GM18861 (cell line): ENCODE results near the gene DSTYK.
"Not testable (repeated sequence)": the region's sequence is repeated elsewhere in the genome, so short reads cannot be mapped to it uniquely, and the experiment has no call there.

Experiments used
- ATAC-seq: cut with Tn5 transposase; IDR thresholded peaks from one replicate; pipeline ENCODE4 v1.9.1; 2021; ENCODE audit not compliant: unreplicated experiment

DSTYK gene

GRCh38 chr1:205217418-205217817 is 5.9 kb upstream of the DSTYK start:
- no peak for ATAC-seq

- ATAC-seq, result no peak
Observed at GRCh38 chr1:205216588-205216987, 5.1 kb upstream of the DSTYK start.

- no peak for ATAC-seq
Observed at GRCh38 chr1:205214756-205215155, 3.3 kb upstream of the DSTYK start.

- ATAC-seq, result peak; percentile 24
Observed at GRCh38 chr1:205211839-205212536, 486 bp upstream of the DSTYK start.

GRCh38 chr1:205210756-205211168 is 740 bp downstream of the DSTYK start:
- no peak for ATAC-seq

- no peak for ATAC-seq
Observed at GRCh38 chr1:205208811-205209210, 2.7 kb downstream of the DSTYK start.

GRCh38 chr1:205205055-205205454 is 6.4 kb downstream of the DSTYK start:
- no peak for ATAC-seq

- ATAC-seq, result no peak
Observed at GRCh38 chr1:205204552-205204951, 7.0 kb downstream of the DSTYK start.

GRCh38 chr1:205199931-205200299 is 11.6 kb downstream of the DSTYK start:
- ATAC-seq, result no peak

- ATAC-seq, result no peak
Observed at GRCh38 chr1:205199090-205199930, 12.2 kb downstream of the DSTYK start.

- no peak for ATAC-seq
Observed at GRCh38 chr1:205192287-205192686, 19.2 kb downstream of the DSTYK start.

- no peak for ATAC-seq
Observed at GRCh38 chr1:205191622-205192021, 19.9 kb downstream of the DSTYK start.

- no peak for ATAC-seq
Observed at GRCh38 chr1:205190845-205191577, 20.5 kb downstream of the DSTYK start.

- no peak for ATAC-seq
Observed at GRCh38 chr1:205189131-205189530, 22.4 kb downstream of the DSTYK start.

- ATAC-seq, result no peak
Observed at GRCh38 chr1:205188596-205188995, 22.9 kb downstream of the DSTYK start.

- no peak for ATAC-seq
Observed at GRCh38 chr1:205188098-205188497, 23.4 kb downstream of the DSTYK start.

- no peak for ATAC-seq
Observed at GRCh38 chr1:205187420-205187819, 24.1 kb downstream of the DSTYK start.

- no peak for ATAC-seq
Observed at GRCh38 chr1:205186191-205186590, 25.3 kb downstream of the DSTYK start.

GRCh38 chr1:205183676-205184335 is 27.7 kb downstream of the DSTYK start:
- ATAC-seq, result no peak

GRCh38 chr1:205182930-205183329 is 28.6 kb downstream of the DSTYK start:
- ATAC-seq, result no peak

- ATAC-seq, result not testable (repeated sequence)
Observed at GRCh38 chr1:205180331-205180730, 31.2 kb downstream of the DSTYK start.
